CD4-positive, alpha-beta T cell treated with Interleukin-17A for 4 hours (primary cell): ENCODE data around the gene GALNT17.

Source experiments
- DNase-seq: peaks from one replicate; pipeline ENCODE4 v3.0.0-alpha.2; 2020; ENCODE audit warnings: mixed read lengths

Gene GALNT17

GRCh38 chr7:71645836-71646235, 513.9 kb downstream of the GALNT17 start:
- DNase-seq, result no peak

- no peak for DNase-seq
These were observed 517.9 kb downstream of the GALNT17 start for GRCh38 chr7:71649812-71650211.

GRCh38 chr7:71650653-71651337, 518.9 kb downstream of the GALNT17 start:
- DNase-seq, result no peak

- no peak for DNase-seq
These were observed 520.6 kb downstream of the GALNT17 start for GRCh38 chr7:71652510-71652909.

- DNase-seq, result no peak
These were observed 525.4 kb downstream of the GALNT17 start for GRCh38 chr7:71657386-71657785.

- no peak for DNase-seq
These were observed 527.7 kb downstream of the GALNT17 start for GRCh38 chr7:71659622-71660021.

- no peak for DNase-seq
These were observed 529.8 kb downstream of the GALNT17 start for GRCh38 chr7:71661671-71662224.

GRCh38 chr7:71665716-71666115, 533.8 kb downstream of the GALNT17 start:
- no peak for DNase-seq

- DNase-seq, result no peak
These were observed 536.6 kb downstream of the GALNT17 start for GRCh38 chr7:71668572-71668971.

- DNase-seq, result no peak
These were observed 547.5 kb downstream of the GALNT17 start for GRCh38 chr7:71679480-71679879.

GRCh38 chr7:71682181-71682580, 550.2 kb downstream of the GALNT17 start:
- no peak for DNase-seq

- DNase-seq, result no peak
These were observed 551.2 kb downstream of the GALNT17 start for GRCh38 chr7:71682841-71683781.

GRCh38 chr7:71687286-71687685, 555.3 kb downstream of the GALNT17 start:
- no peak for DNase-seq

GRCh38 chr7:71687831-71688599, 556.1 kb downstream of the GALNT17 start:
- DNase-seq, result no peak

- no peak for DNase-seq
These were observed 559.6 kb downstream of the GALNT17 start for GRCh38 chr7:71691538-71691937.

- no peak for DNase-seq
These were observed 562.7 kb downstream of the GALNT17 start for GRCh38 chr7:71694665-71695064.

GRCh38 chr7:71695186-71695585, 563.2 kb downstream of the GALNT17 start:
- DNase-seq, result no peak

- DNase-seq, result no peak
These were observed 564.6 kb downstream of the GALNT17 start for GRCh38 chr7:71696511-71696910.

GRCh38 chr7:71697400-71697799, 565.5 kb downstream of the GALNT17 start:
- DNase-seq, result no peak

GRCh38 chr7:71705217-71705616, 573.3 kb downstream of the GALNT17 start:
- DNase-seq, result no peak

- no peak for DNase-seq
These were observed 574.1 kb downstream of the GALNT17 start for GRCh38 chr7:71705901-71706596.

- no peak for DNase-seq
These were observed 574.6 kb downstream of the GALNT17 start for GRCh38 chr7:71706597-71706975.
